GM21529 (cell line): ENCODE measurements around the gene BTBD2.

ENCODE experiments used
- ATAC-seq: cut with Tn5 transposase; IDR thresholded peaks from one replicate; pipeline ENCODE4 v1.9.1; 2021; ENCODE audit not compliant: unreplicated experiment

Gene BTBD2

DNA sequence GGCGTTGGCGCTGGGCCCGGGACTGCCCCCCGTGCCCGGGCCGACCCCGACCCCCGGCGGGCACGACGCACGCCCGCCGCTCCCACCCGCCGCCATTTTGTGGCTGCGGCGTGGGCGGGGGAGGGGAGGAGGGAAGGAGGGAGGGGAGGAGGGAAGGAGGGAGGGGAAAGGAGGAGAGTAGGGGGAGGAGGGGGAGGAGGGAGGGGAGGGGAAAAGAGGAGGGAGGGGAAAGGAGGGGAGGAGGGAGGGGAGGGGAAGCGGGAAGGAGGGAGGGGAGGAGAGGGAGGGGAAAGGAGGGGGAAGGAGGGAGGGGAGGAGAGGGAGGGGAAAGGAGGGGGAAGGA lies at the start of gene BTBD2:
Gene BTBD2 (minus strand): TSS at position 107 of the 343 bp plus-strand sequence. CDS start 11 bp downstream, at position 96.
- no peak for ATAC-seq

GRCh38 chr19:2064788-2065524 lies 49.4 kb upstream of the BTBD2 start:
- ATAC-seq, result no peak

GRCh38 chr19:2064395-2064787 lies 48.9 kb upstream of the BTBD2 start:
- no peak for ATAC-seq

- no peak for ATAC-seq
These were observed 48.3 kb upstream of the BTBD2 start for GRCh38 chr19:2063824-2064223.

DNA sequence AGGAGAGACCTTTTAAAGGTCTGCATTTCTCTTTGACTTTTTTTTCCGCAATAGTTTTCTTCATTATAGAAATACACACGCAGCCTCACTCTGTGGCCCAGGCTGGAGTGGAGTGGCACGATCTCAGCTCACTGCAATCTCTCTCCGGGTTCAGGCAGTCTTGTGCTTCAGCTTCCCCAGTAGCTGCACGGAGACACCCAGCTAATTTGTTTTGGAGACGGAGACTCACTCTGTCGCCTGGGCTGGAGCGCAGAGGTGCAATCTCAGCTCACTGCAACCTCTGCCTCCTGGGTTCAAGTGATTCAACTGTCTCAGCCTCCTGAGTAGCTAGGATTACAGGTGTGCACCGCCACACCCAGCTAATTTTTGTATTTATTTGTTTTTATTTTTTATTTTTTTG lies 47.3 kb upstream of the BTBD2 start:
- ATAC-seq, result no peak

DNA sequence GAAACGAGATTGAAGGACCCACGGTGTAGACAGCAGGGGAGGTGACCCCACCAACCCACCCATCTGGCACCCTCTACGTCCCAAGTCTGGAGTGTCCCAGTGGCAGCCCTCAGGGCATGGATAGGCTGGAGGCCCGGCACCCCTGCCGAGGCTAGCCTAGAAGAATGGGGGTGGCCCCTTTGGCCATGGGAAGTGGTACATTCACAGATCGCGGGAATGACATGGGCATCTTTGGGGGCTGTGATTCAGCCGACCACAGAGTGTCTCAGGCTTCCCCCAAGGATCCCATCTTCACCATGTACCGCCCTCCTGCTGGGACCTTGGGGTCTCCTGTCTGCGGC lies 46.8 kb upstream of the BTBD2 start:
- ATAC-seq, result no peak

GRCh38 chr19:2061495-2062388 lies 46.2 kb upstream of the BTBD2 start:
- peak; percentile 66 for ATAC-seq

DNA sequence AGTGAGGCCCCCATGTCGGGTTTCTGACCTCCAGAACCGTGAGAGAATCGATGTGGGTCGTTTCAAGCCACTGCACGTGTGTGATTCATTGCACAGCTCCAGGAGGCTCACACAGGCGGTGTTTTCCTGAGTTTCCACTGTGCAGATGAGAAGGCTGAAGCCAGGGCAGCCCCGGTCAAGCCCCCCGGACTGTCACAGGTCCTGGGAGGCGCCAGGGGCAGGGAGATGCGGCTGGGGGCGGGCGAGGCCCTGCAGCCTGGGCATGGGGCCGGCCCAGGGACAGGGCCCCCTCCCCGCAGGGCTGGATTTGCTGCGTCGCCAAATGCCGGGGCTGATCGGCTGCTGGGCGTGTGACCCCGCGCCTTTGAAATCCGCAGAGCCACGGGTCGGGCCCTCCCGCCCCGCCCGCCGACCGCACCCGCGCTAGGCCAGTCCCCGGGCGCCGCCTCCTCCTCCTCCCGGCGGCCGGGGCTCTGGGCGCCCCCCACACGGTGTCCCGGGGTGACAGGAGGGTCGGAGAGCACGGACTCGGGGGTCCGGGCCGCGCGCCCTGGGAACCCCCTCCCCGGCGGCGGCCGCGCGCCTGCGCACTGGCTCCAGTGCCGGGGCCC lies 45.5 kb upstream of the BTBD2 start:
- peak; percentile 22 for ATAC-seq

- ATAC-seq, result no peak
These were observed 44.1 kb upstream of the BTBD2 start for GRCh38 chr19:2059422-2060201.

DNA sequence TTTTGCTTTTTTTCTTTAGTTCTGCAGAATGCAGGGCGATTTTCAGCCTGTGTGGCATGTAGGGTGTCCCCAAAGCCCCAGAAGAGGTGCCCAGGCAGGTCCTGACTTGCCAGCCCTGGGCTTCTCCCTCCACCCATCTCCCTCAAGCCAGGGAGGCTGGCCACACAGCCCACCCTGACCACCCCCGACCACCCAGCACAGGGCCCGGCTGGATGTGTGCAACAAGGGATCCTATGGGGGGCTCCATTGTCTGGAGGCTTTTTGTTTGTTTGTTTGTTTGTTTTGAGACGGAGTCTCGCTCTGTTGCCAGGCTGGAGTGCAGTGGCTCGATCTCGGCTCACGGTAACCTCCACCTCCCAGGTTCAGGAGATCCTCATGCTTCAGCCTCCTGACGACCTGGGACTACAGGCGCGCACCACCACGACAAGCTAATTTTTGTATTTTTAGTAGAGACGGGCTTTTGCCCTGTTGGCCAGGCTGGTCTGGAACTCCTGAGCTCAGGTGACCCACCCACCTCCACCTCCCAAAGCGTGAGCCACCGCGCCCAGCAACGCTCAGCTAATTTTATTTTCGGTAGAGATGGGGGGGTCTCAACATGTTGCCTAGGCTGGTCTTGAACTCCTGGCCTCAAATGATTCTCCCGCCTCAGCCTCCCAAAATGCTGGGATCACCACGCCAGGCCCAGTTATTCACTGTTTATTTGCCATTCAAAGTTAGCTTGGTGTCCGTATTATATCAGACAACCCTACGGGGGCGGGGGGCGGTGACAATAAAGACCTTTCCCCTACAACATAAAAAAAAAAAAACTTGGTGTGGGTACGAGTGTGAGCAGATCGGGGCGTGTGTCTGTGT lies 43.3 kb upstream of the BTBD2 start:
- no peak for ATAC-seq

DNA sequence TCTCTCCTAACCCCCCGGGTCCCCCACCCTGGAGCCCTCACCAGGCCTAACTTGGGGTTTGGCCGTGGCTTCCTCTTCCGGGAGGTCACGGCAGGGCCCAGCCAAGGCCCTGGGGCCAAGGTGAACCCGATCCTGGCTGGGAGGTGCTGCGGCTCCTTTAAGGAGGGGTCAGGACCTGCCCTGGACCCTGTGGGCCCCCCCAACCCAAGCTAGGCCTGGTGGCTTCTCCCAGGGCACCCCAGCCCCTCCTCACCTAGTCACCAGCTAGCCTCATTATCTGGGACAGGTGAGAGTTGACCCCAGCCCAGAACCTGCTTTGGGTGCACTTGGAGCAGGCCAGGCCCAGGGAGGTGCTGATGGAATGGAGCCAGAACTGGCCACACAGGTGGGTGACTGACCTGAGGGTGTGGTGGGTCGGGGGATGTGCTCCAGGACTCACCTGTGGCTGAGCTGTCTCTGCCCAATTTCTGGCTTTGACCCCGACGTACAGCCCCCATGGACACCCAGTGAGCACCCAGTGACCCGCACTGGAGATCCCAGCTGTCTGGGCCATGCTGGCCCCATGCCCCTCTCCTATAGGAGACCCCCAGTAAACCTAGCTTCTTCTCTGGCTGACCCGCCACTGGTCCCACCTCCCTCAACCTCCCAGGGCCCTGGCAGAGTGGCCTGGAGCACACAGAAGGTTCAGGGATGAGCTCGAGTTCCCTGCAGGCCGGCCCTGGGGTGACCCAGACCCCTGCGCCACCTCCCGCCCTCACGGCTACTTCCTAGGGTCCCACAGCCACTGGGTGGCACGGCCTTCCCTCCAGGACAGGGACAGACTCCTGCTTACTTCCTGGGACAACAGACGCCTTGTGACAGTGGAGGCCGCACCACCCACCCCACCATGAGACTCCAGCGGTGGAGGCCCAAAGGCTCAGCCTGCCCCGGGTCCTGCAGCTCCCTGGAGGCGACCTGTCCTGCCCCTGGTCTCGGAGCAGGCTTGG lies 42.3 kb upstream of the BTBD2 start:
- no peak for ATAC-seq

- no peak for ATAC-seq
These were observed 41.3 kb upstream of the BTBD2 start for GRCh38 chr19:2056837-2057192.

GRCh38 chr19:2055931-2056836 lies 40.7 kb upstream of the BTBD2 start:
- no peak for ATAC-seq

- ATAC-seq, result no peak
These were observed 39.2 kb upstream of the BTBD2 start for GRCh38 chr19:2054763-2055162.

GRCh38 chr19:2053601-2054389 lies 38.3 kb upstream of the BTBD2 start:
- no peak for ATAC-seq

DNA sequence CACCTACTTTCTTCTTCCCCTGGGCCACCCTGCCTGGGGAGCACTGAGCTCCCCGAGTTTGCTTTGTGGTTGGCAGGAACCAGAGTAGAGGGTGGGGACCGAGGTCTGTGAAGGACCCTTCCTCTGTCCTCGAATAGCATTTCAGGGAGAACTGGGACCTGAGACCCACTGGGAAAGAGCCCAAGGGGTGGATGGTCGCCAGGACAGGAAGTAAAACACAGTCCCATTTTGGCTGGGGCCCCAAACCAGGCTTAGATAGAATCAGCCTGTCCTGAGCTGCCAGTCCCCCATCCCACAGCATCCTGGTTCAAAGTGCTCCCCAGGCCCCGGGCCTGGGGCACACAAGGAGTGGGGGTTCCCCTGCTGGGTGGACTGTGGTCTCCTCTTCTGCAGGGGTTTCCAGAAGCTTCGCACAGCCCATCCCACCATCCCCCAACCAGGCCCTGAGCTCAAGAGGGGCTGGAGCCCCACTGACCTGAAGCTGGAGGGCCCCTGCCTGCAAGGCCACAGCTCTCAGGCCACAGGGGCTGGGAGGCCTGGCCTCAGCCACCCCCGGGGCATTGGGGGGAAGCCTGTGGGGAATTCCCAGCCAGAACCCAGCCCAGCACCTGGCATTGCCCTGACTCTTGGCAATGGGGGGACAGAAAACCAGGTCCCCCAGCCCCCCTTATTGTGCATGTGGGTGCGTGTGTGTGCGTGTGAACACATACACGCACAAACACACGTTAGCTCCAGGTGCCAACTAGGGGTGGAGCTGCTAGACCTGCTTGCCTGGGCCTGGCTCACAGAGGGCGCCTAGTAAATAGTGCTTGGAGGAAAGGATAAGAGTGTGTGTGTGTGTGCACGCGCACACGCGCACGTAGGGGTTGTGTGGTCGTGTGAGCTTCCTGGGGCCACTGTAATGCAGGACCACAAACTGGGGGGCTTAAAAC lies 36.5 kb upstream of the BTBD2 start:
- ATAC-seq, result no peak
